Mesodermal cell (in vitro differentiated cells): ENCODE measurements around the gene ZSWIM9.
"Not testable (repeated sequence)": the region's sequence is repeated elsewhere in the genome, so short reads cannot be mapped to it uniquely, and the experiment has no call there.

Experiments
- H3K27ac ChIP-seq: 2 replicates; pipeline ENCODE4 v1.7.0; 2013; ENCODE audit warnings: mild to moderate bottlenecking, low read depth, low read length, moderate library complexity; ENCODE audit not compliant: severe bottlenecking
- H3K36me3 ChIP-seq: 2 replicates; pipeline ENCODE4 v1.7.1; 2013; ENCODE audit warnings: mild to moderate bottlenecking, low read length, moderate library complexity; ENCODE audit not compliant: control insufficient read depth, insufficient read depth
- H3K4me1 ChIP-seq: one replicate; pipeline ENCODE4 v1.7.1; 2013; ENCODE audit warnings: mild to moderate bottlenecking, low read length; ENCODE audit not compliant: insufficient read depth, control insufficient read depth, poor library complexity, severe bottlenecking
- H3K4me3 ChIP-seq: 2 replicates; pipeline ENCODE4 v1.7.0; 2013; ENCODE audit warnings: low read length, control low read depth, mild to moderate bottlenecking; ENCODE audit not compliant: insufficient read depth, poor library complexity, severe bottlenecking; ENCODE audit errors: extremely low read depth
- H3K9me3 ChIP-seq: 2 replicates; pipeline ENCODE4 v1.7.1; 2013; ENCODE audit warnings: mild to moderate bottlenecking, low read length, moderate library complexity; ENCODE audit not compliant: control insufficient read depth
- WGBS, 2 experiments: methylation state at CpG; one replicate each; pipeline ENCODE4 v1.1.5; 2013; ENCODE audit warnings: missing lambda C conversion rate in 2 of 2; ENCODE audit not compliant: insufficient coverage in 2 of 2; 5-methylcytosine and 5-hydroxymethylcytosine counted together

Gene ZSWIM9

DNA sequence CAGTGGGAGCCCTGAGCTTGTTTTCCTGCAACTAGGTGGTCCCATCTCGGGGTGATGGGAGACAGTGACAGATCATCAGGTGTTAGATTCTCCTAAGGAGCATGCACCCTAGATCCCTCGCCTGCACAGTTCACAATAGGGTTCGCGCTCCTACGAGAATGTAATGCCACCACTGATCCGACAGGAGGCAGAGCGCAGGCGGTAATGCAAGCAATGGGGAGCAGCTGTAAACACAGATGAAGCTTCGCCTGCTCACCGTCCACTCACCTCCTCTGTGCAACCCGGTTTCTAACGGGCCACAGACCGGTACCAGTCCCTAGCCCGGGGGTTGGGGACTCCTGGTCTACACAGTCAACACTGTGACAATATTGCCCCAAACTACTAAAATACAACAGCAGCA, 46.5 kb downstream of the ZSWIM9 start:
- H3K27ac ChIP-seq, result no peak overlapping the region
- no peaks in the 10 kb centered on the region for H3K9me3 ChIP-seq
- H3K4me3 ChIP-seq, result no peak overlapping the region
- H3K4me1 ChIP-seq, result peaks cover 8% of the 10 kb centered on the region
- H3K36me3 ChIP-seq, result no peaks in the 10 kb centered on the region
- 59 to 69% methylated on average over 11 to 14 of the region's 14 CpGs for WGBS, 2 experiments

DNA sequence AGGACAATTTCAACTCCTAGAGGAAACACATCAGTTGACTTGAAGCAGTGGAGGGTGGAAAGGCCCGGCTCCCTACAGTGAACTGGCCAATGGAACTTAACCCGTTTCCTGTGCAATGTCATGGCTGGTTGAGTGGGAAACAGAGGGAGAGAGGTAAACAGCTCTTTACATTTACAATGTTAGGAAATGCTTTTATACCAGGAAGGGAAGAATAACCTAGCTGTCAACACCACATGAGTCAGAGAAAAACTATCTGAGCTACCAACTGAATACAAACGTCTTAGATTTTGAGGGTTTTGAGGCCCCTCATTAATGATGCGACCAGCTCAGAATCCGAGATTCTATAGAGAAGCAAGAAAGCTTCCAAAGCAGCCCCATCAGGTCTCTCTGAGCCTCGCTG, 48.5 kb downstream of the ZSWIM9 start:
- Histone ChIP-seq H3K4me3 (no peak overlapping the region), H3K27ac (peak overlapping the region; percentile 76), H3K36me3 (no peaks in the 10 kb centered on the region), H3K4me1 (peaks cover 7% of the 10 kb centered on the region), H3K9me3 (no peaks in the 10 kb centered on the region)
- 67 to 75% methylated on average over 4 to 5 of the region's 6 CpGs for WGBS, 2 experiments

DNA sequence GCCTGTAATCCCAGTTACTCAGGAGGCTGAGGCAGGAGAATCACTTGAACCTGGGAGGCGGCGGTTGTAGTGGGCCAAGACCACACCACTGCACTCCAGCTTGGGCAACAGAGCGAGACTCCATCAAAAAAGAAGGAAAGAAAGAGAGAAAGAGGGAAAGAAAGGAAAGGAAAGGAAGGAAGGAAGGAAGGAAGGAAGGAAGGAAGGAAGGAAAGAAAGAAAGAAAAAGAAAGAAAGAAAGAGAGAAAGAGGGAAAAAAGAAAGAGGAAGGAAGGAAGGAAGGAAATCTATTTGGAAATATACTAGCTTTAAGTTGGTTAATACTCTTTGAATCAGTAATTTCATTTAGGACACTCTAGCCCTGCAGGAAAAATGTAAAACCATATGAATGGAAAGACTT, 50.3 kb downstream of the ZSWIM9 start:
- not testable (repeated sequence) for H3K4me3 ChIP-seq, H3K27ac ChIP-seq, H3K4me1 ChIP-seq, H3K9me3 ChIP-seq, H3K36me3 ChIP-seq
- WGBS, 2 experiments, result 86 to 100% methylated on average over 1 to 3 of the region's 3 CpGs

DNA sequence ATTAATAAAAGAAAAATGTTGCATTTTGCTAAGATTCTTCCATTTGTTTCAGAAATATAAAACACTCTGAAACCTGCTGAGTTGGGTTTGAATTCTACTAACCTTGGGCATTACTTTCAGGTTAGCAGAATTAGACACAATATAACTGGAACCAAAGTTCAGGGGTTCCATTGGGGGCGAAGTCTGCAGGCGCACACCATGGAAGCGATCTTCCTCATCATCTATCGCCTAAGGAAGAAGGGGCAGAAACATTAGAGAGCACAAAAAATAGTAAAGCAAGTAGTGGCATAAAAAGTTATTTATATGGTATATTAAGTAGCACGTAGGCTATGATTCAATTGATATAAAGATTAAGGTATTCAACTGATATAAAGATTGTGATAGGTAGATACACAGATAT, 51.1 kb downstream of the ZSWIM9 start:
- WGBS, 2 experiments, result 97 to 100% methylated on average over 3 to 5 of the region's 5 CpGs
- Histone ChIP-seq H3K4me3 (no peak overlapping the region), H3K4me1 (peaks cover 5% of the 10 kb centered on the region), H3K9me3 (no peaks in the 10 kb centered on the region), H3K27ac (no peak overlapping the region), H3K36me3 (peaks cover 2% of the 10 kb centered on the region)

- 95% methylated on average over 8 to 11 of the region's 19 CpGs for WGBS, 2 experiments
- no peaks in the 10 kb centered on the region for H3K4me1 ChIP-seq
- peaks cover 8% of the 10 kb centered on the region for H3K9me3 ChIP-seq
- peaks cover 47% of the 10 kb centered on the region for H3K36me3 ChIP-seq
- no peak overlapping the region for H3K4me3 ChIP-seq
- H3K27ac ChIP-seq, result no peak overlapping the region
Measured at GRCh38 chr19:48230555-48231129, 60.2 kb downstream of the ZSWIM9 start.

GRCh38 chr19:48237057-48237456, 66.6 kb downstream of the ZSWIM9 start:
- Histone ChIP-seq H3K4me3 (no peak overlapping the region), H3K9me3 (no peaks in the 10 kb centered on the region), H3K36me3 (peaks cover 37% of the 10 kb centered on the region), H3K27ac (no peak overlapping the region), H3K4me1 (no peaks in the 10 kb centered on the region)
- WGBS, 2 experiments, result 81 to 85% methylated on average over 3 of the region's 3 CpGs

DNA sequence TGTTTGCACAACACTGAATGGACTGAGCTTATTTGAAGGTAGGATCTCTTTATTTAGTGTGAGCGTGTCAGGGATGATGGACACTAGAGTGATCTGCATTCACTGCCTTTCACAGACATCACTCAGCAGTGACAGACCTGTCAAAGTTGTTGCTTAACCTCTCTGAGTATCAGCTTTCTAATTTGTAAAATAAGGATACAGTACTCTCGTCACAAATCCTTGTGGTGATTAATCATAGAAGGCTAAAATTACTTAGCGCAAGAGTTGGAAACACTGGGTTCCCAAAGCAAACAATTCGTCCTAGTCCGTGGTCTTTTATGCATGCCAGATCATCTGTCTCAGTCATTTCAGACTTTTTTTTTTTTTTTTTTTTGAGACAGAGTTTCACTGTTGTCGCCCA, 68.6 kb downstream of the ZSWIM9 start:
- Histone ChIP-seq H3K4me1 (no peaks in the 10 kb centered on the region), H3K4me3 (no peak overlapping the region), H3K27ac (no peak overlapping the region), H3K36me3 (peaks cover 35% of the 10 kb centered on the region), H3K9me3 (no peaks in the 10 kb centered on the region)
- 86 to 96% methylated on average over 5 of the region's 6 CpGs for WGBS, 2 experiments

GRCh38 chr19:48239582-48240141, 69.2 kb downstream of the ZSWIM9 start:
- Histone ChIP-seq H3K4me3 (no peak overlapping the region), H3K9me3 (no peaks in the 10 kb centered on the region), H3K36me3 (peaks cover 32% of the 10 kb centered on the region), H3K27ac (no peak overlapping the region), H3K4me1 (no peaks in the 10 kb centered on the region)
- WGBS, 2 experiments, result 86 to 99% methylated on average over 5 to 8 of the region's 9 CpGs

GRCh38 chr19:48241771-48242170, 71.3 kb downstream of the ZSWIM9 start:
- 100% methylated on average over 2 of the region's 6 CpGs; no CpG with 5 or more reads in 1 of the 2 experiments for WGBS, 2 experiments
- H3K36me3 ChIP-seq, result peaks cover 40% of the 10 kb centered on the region
- not testable (repeated sequence) for H3K9me3 ChIP-seq, H3K4me1 ChIP-seq, H3K27ac ChIP-seq, H3K4me3 ChIP-seq

- H3K4me1 ChIP-seq, result no peaks in the 10 kb centered on the region
Measured at GRCh38 chr19:48244281-48244680, 73.8 kb downstream of the ZSWIM9 start.

GRCh38 chr19:48246101-48246500, 75.6 kb downstream of the ZSWIM9 start:
- no peak overlapping the region for H3K27ac ChIP-seq
- H3K9me3 ChIP-seq, result no peaks in the 10 kb centered on the region
- WGBS, 2 experiments, result 91 to 97% methylated on average over 3 to 4 of the region's 5 CpGs
- peaks cover 5% of the 10 kb centered on the region for H3K4me1 ChIP-seq
- no peak overlapping the region for H3K4me3 ChIP-seq
- peaks cover 38% of the 10 kb centered on the region for H3K36me3 ChIP-seq

More at GRCh38 chr19:48244281-48244680, 73.8 kb downstream of the ZSWIM9 start:
- Histone ChIP-seq H3K9me3 (no peaks in the 10 kb centered on the region), H3K4me3 (no peak overlapping the region), H3K27ac (peak overlapping the region; percentile 41), H3K36me3 (peaks cover 40% of the 10 kb centered on the region)
- WGBS, 2 experiments, result 76% methylated on average over 3 to 4 of the region's 5 CpGs
